ENCODE results near the gene SH3PXD2B.

DNA sequence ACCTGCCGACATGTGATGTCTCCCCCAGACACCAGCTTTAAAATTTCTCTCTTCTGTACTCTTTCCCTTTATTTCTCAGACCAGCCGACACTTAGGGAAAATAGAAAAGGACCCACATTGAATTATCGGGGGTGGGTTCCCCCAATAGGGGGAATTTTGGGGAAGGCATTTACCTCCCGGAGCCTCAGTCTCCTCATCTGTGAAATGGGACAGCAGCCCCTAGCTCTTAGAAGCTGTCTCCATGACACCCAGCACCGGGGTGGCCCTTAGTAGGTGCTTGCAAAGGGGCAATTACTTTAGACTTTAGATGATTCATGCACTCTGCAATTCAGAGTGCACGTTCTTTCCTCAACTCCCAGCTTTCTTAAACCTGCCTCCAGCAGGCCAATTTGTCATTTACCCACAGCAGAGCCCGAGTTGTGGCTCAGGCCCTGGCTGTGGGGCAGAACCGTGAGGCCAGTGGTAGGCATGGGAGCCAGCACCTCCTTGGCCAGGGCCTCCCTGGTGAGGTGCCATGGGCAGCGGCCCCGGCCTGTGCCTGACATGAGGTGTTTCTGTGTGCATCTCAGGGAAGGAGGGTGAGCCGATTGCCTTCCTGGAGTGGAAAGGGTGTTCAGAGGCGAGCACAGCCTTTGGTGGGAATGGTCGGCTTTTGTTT is 51.7 kb downstream of the SH3PXD2B start:
- TF ChIP-seq HDAC6 (IDR thresholded peaks at IDR 0.05; ENCODE audit: unreplicated experiment) (no peak), POLR2AphosphoS5 (IDR thresholded peaks at IDR 0.05; ENCODE audit: low read length) (no peak), NBN (IDR thresholded peaks at IDR 0.05) (no peak), ASH2L (IDR thresholded peaks at IDR 0.05; ENCODE audit: borderline replicate concordance, low read depth) (no peak), CREB1 (IDR thresholded peaks at IDR 0.05; ENCODE audit: low read depth) (no peak), CBFB (IDR thresholded peaks at IDR 0.05; ENCODE audit: low read depth) (no peak), EP300 (IDR thresholded peaks at IDR 0.05; ENCODE audit: borderline replicate concordance in 1 of 2, control insufficient read depth in 1 of 2, low read depth in 2 of 2, low read length in 2 of 2) (no peak), ZBTB33 (IDR thresholded peaks at IDR 0.05) (no peak), POLR2A (IDR thresholded peaks at IDR 0.05; ENCODE audit: low read depth, low read length) (no peak), ZNF384 (IDR thresholded peaks at IDR 0.05; ENCODE audit: borderline replicate concordance, low read depth, low read length) (no peak), JUND (IDR thresholded peaks at IDR 0.05; ENCODE audit: low read depth, low read length) (no peak)
- TF ChIP-seq, protein P1, sequence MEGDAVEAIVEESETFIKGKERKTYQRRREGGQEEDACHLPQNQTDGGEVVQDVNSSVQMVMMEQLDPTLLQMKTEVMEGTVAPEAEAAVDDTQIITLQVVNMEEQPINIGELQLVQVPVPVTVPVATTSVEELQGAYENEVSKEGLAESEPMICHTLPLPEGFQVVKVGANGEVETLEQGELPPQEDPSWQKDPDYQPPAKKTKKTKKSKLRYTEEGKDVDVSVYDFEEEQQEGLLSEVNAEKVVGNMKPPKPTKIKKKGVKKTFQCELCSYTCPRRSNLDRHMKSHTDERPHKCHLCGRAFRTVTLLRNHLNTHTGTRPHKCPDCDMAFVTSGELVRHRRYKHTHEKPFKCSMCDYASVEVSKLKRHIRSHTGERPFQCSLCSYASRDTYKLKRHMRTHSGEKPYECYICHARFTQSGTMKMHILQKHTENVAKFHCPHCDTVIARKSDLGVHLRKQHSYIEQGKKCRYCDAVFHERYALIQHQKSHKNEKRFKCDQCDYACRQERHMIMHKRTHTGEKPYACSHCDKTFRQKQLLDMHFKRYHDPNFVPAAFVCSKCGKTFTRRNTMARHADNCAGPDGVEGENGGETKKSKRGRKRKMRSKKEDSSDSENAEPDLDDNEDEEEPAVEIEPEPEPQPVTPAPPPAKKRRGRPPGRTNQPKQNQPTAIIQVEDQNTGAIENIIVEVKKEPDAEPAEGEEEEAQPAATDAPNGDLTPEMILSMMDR (IDR thresholded peaks at IDR 0.05 in 2 of 3, conservative IDR thresholded peaks at IDR 0.05 in 1 of 3; ENCODE audit: control insufficient read depth in 2 of 3, extremely low read depth in 1 of 3, insufficient read depth in 1 of 3, low read depth in 3 of 3, low read length in 3 of 3), result no peak
- TF ChIP-seq, protein P2, sequence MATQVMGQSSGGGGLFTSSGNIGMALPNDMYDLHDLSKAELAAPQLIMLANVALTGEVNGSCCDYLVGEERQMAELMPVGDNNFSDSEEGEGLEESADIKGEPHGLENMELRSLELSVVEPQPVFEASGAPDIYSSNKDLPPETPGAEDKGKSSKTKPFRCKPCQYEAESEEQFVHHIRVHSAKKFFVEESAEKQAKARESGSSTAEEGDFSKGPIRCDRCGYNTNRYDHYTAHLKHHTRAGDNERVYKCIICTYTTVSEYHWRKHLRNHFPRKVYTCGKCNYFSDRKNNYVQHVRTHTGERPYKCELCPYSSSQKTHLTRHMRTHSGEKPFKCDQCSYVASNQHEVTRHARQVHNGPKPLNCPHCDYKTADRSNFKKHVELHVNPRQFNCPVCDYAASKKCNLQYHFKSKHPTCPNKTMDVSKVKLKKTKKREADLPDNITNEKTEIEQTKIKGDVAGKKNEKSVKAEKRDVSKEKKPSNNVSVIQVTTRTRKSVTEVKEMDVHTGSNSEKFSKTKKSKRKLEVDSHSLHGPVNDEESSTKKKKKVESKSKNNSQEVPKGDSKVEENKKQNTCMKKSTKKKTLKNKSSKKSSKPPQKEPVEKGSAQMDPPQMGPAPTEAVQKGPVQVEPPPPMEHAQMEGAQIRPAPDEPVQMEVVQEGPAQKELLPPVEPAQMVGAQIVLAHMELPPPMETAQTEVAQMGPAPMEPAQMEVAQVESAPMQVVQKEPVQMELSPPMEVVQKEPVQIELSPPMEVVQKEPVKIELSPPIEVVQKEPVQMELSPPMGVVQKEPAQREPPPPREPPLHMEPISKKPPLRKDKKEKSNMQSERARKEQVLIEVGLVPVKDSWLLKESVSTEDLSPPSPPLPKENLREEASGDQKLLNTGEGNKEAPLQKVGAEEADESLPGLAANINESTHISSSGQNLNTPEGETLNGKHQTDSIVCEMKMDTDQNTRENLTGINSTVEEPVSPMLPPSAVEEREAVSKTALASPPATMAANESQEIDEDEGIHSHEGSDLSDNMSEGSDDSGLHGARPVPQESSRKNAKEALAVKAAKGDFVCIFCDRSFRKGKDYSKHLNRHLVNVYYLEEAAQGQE (IDR thresholded peaks at IDR 0.05; ENCODE audit: low read depth, low read length), result no peak

All from GM12878 (cell line).